Vein endothelial cell (primary cell): ENCODE data around the gene TBC1D9B. TPM values are rescaled to one million over a fixed set of nuclear protein-coding genes. Genes with fewer than 3 reads are reported as not detected.

Experiments
- small RNA-seq: library from RNA; depleted of rRNA; stranded (forward); fragments of <200 nt; gene quantifications from one replicate; pipeline ENCODE3, GENCODE V24; 2012
- total RNA-seq: library from RNA; depleted of rRNA; stranded (reverse); fragments of >200 nt; gene quantifications from 2 replicates; pipeline ENCODE4 v1.2.3, GENCODE V29; 2012

The TBC1D9B gene
- total RNA-seq = 94.7 and 101 TPM in 2 replicates

DNA sequence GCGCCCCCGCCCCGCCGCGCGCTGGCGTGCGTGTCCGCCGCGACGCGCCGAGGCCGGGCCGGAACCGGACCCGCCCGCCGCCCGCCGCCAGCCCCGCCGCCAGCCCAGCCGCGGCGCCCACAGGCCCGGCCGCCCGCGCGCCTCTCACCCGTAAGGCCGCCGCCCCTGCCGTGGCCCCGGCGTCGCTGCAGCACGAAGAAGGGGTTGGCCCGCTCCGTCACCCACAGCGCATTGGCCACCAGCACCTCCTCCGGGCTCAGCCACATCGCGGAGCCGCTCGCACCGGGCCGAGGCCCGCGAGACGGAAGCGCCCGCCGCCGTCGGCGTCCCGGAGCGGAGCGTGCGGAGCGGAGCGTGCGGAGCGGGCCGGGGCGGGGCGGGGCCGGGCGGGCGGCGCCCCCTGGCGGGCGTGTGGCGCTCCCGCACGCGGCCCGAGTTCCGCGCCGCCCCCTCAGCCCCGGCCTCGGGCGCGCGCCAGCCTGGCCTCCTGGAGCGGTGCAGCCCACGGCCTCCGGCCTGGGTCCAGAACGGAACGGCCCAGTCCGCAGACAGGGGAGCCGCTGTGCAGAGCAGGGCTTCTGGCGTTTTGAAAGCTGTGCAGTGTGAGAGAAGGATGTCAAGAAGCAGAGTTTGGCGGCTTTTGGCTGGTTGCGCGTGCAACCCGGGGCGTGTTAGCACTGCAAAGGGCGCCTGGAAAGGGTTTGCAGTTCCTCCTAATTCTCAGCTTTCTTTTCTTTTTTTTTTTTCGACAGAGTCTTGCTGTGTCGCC is at the start of gene TBC1D9B:
Gene TBC1D9B, minus strand, starts transcription at position 342 of the 769 bp plus-strand sequence. Its CDS starts 76 bp downstream, at position 266.

DNA sequence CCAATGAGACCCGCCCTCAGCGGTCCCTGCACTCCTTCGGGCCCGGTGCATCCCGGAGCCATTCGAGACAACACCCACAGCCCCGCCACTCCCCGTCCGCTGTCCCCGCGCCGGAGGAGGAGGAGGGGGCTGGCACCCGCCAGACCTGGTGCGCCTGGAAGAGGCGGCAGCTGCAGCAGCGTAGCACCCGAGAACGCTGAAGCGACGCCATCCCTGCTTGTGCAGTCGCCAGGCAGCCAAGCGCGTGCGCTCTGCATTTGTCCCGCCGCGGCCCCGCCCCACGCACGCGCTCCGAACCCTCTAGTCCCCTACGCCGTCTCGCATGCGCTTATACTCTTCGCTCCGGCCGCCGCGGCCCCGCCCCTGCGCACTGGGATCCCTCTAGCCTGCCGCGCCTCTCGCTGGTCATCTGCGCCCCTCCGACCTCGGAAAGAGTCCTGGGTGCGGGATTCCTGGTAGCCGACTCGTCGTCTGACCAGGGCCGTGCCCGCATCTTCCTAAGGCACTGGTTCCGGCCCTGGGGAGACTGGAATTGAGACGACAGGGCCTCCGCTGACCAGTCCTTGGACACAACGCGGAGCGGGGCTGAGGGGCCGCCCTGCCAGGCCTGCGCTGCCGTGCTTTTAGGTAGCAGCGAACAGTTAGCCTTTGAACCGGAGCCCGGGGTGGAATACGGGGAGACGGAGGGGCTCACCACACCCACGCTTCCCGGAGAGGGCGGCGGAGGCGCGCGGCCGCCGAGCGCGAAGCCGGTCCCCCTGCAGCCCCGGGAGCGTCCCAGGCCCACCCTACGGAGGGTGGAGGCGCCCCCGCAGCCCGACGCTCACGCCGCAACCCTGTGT is 48.9 kb downstream of the TBC1D9B start, which contains the start of gene MRNIP:
Gene MRNIP, minus strand, starts transcription at position 232 of the 842 bp plus-strand sequence. Its CDS starts 21 bp downstream, at position 211.

DNA sequence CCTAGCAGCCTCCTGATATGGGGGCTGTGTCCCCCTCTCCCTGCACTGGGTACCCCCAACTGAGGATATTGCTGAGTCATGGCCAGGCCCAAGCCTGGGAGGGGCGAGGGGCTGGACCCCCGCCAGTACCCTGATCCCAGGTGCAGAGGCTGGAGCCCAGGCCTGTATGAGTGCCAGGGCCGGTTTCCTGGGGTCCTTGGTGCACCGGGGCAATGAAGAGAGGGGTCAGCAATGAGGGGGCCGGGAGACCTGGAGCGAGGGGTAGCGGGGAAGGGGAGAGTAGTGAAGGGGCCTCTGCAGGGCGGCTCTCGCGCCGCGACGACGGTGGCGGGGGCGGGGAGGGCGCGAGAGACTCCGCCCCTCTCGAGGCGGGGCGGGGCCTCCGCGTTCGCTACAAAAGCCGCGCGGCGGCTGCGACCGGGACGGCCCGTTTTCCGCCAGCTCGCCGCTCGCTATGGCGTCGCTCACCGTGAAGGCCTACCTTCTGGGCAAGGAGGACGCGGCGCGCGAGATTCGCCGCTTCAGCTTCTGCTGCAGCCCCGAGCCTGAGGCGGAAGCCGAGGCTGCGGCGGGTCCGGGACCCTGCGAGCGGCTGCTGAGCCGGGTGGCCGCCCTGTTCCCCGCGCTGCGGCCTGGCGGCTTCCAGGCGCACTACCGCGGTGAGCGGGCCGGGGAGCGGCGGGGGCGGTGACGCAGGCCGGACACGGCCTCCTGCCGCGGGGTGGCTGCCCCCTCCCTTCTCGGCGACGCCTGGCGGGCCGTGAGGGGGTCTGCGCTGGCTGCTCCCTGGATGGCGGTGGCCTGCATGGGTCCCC is 87.0 kb downstream of the TBC1D9B start, which contains the start of gene SQSTM1:
Gene SQSTM1, plus strand, starts transcription at position 423 of the 815 bp plus-strand sequence. Its CDS starts 32 bp downstream, at position 455.

Small RNA genes lying within 50 kb of the gene (small RNA-seq; reads per million reads assigned to genes)
- gene RF00019 = not detected

Other genes with a start within 250 kb of the TBC1D9B start
- not detected in 2 replicates for gene CBY3, start 226.9 kb downstream of the TBC1D9B start, total RNA-seq
- 651 and 801 TPM in 2 replicates for gene CANX, start 208.9 kb downstream of the TBC1D9B start, total RNA-seq
- 14.7 and 15.2 TPM in 2 replicates for gene MAML1, start 175.1 kb downstream of the TBC1D9B start, total RNA-seq
- 0.57 and 1.3 TPM in 2 replicates for gene LTC4S, start 113.9 kb downstream of the TBC1D9B start, total RNA-seq
- 167 and 174 TPM in 2 replicates for gene MGAT4B, start 101.0 kb downstream of the TBC1D9B start, total RNA-seq
- gene SQSTM1, start 87.0 kb downstream of the TBC1D9B start, total RNA-seq = 470 and 485 TPM in 2 replicates
- gene MRNIP, start 49.1 kb downstream of the TBC1D9B start, total RNA-seq = 7.5 and 12.1 TPM in 2 replicates
- gene RNF130, start 163.9 kb upstream of the TBC1D9B start, total RNA-seq = 37.0 and 42.8 TPM in 2 replicates